Measurements from ENCODE around the gene ZNF398. TPM values are rescaled to one million over a fixed set of nuclear protein-coding genes. Genes with fewer than 3 reads are reported as not detected.

Gene ZNF398
- total and polyA plus RNA-seq, 9 of the 15 experiments (the other 6 are each of a cell fraction or from before 2014, with no cell fraction given) = 4.0 to 18.6 (median 10.4) TPM

DNA sequence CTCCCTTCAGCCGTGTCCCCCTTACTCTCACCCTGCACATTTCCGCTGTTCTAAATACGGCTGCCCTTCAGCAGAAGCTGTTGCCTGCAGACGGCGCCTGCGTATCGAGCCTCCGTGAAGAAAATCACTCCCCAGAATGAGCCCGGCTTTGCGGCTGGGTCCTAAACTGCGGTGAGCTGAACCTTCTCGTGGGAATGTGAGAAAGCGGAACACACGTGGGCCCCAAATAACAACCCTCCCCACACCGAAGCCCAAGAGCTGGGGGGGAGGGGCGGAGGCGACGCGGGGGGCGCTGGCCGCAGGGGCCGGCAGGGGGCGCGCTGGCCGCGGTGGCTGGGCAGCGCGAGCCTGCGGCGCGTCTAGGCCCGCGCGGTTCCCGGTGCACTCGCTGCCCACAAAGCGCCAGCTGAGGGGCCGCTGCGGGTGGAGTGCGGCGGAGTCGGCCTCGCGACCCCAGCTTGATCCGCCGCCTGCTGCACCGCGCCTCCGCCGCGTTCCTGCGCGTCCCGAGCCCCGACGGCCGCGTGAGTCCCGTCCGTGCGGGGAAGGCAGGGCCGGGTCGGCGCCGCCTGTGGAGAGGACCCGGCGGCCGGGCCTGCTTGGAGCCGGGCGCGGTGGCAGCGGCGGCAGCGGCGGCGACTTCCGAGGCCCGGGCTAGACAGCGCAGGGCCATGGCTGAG, at the start of gene ZNF398 (continued):
- TF ChIP-seq, protein P1, sequence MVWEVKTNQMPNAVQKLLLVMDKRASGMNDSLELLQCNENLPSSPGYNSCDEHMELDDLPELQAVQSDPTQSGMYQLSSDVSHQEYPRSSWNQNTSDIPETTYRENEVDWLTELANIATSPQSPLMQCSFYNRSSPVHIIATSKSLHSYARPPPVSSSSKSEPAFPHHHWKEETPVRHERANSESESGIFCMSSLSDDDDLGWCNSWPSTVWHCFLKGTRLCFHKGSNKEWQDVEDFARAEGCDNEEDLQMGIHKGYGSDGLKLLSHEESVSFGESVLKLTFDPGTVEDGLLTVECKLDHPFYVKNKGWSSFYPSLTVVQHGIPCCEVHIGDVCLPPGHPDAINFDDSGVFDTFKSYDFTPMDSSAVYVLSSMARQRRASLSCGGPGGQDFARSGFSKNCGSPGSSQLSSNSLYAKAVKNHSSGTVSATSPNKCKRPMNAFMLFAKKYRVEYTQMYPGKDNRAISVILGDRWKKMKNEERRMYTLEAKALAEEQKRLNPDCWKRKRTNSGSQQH (CRISPR knock-in tag; IDR thresholded peaks at IDR 0.05) = no peak
- TF ChIP-seq HNRNPK (IDR thresholded peaks at IDR 0.05; ENCODE audit: low read depth, low read length, poor library complexity, severe bottlenecking) (peak; percentile 73), ZNF347 (CRISPR knock-in tag; IDR thresholded peaks at IDR 0.05; ENCODE audit: low read depth) (no peak), ZNF23 (CRISPR knock-in tag; IDR thresholded peaks at IDR 0.05) (no peak), NFYB (IDR thresholded peaks at IDR 0.05; ENCODE audit: extremely low read depth, insufficient read length) (no peak), HNRNPH1 (optimal IDR thresholded peaks at IDR 0.05; ENCODE audit: low read depth, low read length) (no peak), SAP30 (IDR thresholded peaks at IDR 0.05; ENCODE audit: borderline replicate concordance, insufficient read depth, low read depth, low read length, poor library complexity, severe bottlenecking) (no peak), FIP1L1 (IDR thresholded peaks at IDR 0.05; ENCODE audit: low read depth, low read length, poor library complexity, severe bottlenecking) (no peak), RFX1 (IDR thresholded peaks at IDR 0.05) (no peak), MEF2A (IDR thresholded peaks at IDR 0.05; ENCODE audit: control insufficient read depth, low read depth, low read length) (no peak; the same call in none of the 2 replicates), BCOR (IDR thresholded peaks at IDR 0.05) (peak; percentile 55), PRMT5 (CRISPR knock-in tag; IDR thresholded peaks at IDR 0.05) (peak; percentile 63; the same call in 1 of the 2 replicates), MAFG (tag; conservative IDR thresholded peaks at IDR 0.05) (no peak)
- TF ChIP-seq, protein P2, sequence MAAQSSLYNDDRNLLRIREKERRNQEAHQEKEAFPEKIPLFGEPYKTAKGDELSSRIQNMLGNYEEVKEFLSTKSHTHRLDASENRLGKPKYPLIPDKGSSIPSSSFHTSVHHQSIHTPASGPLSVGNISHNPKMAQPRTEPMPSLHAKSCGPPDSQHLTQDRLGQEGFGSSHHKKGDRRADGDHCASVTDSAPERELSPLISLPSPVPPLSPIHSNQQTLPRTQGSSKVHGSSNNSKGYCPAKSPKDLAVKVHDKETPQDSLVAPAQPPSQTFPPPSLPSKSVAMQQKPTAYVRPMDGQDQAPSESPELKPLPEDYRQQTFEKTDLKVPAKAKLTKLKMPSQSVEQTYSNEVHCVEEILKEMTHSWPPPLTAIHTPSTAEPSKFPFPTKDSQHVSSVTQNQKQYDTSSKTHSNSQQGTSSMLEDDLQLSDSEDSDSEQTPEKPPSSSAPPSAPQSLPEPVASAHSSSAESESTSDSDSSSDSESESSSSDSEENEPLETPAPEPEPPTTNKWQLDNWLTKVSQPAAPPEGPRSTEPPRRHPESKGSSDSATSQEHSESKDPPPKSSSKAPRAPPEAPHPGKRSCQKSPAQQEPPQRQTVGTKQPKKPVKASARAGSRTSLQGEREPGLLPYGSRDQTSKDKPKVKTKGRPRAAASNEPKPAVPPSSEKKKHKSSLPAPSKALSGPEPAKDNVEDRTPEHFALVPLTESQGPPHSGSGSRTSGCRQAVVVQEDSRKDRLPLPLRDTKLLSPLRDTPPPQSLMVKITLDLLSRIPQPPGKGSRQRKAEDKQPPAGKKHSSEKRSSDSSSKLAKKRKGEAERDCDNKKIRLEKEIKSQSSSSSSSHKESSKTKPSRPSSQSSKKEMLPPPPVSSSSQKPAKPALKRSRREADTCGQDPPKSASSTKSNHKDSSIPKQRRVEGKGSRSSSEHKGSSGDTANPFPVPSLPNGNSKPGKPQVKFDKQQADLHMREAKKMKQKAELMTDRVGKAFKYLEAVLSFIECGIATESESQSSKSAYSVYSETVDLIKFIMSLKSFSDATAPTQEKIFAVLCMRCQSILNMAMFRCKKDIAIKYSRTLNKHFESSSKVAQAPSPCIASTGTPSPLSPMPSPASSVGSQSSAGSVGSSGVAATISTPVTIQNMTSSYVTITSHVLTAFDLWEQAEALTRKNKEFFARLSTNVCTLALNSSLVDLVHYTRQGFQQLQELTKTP (IDR thresholded peaks at IDR 0.05; ENCODE audit: low read depth in 1 of 2, partially characterized antibody in 2 of 2) = peak; percentile 22 to 58
- TF ChIP-seq, protein P3, sequence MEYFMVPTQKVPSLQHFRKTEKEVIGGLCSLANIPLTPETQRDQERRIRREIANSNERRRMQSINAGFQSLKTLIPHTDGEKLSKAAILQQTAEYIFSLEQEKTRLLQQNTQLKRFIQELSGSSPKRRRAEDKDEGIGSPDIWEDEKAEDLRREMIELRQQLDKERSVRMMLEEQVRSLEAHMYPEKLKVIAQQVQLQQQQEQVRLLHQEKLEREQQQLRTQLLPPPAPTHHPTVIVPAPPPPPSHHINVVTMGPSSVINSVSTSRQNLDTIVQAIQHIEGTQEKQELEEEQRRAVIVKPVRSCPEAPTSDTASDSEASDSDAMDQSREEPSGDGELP (CRISPR knock-in tag; IDR thresholded peaks at IDR 0.05; ENCODE audit: borderline replicate concordance) = peak; percentile 90
- TF ChIP-seq, protein P4, sequence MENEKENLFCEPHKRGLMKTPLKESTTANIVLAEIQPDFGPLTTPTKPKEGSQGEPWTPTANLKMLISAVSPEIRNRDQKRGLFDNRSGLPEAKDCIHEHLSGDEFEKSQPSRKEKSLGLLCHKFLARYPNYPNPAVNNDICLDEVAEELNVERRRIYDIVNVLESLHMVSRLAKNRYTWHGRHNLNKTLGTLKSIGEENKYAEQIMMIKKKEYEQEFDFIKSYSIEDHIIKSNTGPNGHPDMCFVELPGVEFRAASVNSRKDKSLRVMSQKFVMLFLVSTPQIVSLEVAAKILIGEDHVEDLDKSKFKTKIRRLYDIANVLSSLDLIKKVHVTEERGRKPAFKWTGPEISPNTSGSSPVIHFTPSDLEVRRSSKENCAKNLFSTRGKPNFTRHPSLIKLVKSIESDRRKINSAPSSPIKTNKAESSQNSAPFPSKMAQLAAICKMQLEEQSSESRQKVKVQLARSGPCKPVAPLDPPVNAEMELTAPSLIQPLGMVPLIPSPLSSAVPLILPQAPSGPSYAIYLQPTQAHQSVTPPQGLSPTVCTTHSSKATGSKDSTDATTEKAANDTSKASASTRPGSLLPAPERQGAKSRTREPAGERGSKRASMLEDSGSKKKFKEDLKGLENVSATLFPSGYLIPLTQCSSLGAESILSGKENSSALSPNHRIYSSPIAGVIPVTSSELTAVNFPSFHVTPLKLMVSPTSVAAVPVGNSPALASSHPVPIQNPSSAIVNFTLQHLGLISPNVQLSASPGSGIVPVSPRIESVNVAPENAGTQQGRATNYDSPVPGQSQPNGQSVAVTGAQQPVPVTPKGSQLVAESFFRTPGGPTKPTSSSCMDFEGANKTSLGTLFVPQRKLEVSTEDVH (IDR thresholded peaks at IDR 0.05; ENCODE audit: low read depth, partially characterized antibody) = peak; percentile 55

Measured in K562 (cell line).